Measurements from ENCODE around the gene MMP24. TPM values are rescaled to one million over a fixed set of nuclear protein-coding genes. Genes with fewer than 3 reads are reported as not detected.

MMP24 gene
- total and polyA plus RNA-seq, 2 of the 13 experiments (the other 11 are each of a cell fraction or from before 2014, with no cell fraction given) = 0.29 to 0.35 TPM

DNA sequence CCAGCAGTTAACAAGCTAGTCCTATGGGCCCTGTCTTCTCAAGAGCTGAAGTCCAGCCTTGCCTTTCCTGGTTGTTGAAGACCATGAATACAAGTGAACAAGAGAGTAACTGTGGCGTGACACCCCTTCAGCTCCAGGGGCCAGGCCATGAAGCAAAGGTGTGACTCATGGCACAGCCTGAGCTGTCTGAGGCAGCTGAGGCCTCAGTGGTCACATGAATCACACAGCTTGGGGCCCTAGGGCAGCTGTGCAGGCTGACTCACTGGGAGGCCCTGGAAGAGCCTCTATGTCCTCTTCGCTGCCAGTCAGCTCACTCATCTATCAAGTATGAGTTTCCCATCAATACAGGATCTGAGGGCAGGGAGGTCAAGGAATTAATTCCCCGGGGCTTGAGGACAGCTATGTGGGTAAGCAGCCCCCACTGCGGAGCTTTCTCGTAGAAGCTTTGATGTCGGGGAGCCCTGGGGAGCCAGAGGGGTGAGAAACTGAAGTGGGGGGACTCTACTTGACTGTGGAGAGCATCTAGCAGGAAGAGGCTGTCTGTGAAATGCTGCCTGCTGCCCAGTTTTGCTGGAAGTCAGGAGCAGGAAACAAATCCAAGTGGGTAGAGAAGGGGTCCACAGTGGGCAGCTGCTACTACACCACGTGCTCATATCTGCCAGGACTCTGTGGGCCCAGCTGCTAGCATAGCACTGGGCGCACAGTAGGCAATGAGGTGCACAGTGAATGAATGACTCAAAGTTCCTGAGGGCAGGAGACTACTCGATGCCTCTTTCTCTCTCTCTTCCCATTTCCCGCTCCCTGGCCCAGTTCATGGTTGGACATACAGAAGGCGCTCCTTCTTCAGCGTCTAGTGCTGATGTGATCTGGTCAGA lies 79.4 kb downstream of the MMP24 start (continued):
- TF ChIP-seq, protein P1, sequence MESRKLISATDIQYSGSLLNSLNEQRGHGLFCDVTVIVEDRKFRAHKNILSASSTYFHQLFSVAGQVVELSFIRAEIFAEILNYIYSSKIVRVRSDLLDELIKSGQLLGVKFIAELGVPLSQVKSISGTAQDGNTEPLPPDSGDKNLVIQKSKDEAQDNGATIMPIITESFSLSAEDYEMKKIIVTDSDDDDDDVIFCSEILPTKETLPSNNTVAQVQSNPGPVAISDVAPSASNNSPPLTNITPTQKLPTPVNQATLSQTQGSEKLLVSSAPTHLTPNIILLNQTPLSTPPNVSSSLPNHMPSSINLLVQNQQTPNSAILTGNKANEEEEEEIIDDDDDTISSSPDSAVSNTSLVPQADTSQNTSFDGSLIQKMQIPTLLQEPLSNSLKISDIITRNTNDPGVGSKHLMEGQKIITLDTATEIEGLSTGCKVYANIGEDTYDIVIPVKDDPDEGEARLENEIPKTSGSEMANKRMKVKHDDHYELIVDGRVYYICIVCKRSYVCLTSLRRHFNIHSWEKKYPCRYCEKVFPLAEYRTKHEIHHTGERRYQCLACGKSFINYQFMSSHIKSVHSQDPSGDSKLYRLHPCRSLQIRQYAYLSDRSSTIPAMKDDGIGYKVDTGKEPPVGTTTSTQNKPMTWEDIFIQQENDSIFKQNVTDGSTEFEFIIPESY (CRISPR knock-in tag; IDR thresholded peaks at IDR 0.05) = peak; percentile 91
- TF ChIP-seq, protein P2, sequence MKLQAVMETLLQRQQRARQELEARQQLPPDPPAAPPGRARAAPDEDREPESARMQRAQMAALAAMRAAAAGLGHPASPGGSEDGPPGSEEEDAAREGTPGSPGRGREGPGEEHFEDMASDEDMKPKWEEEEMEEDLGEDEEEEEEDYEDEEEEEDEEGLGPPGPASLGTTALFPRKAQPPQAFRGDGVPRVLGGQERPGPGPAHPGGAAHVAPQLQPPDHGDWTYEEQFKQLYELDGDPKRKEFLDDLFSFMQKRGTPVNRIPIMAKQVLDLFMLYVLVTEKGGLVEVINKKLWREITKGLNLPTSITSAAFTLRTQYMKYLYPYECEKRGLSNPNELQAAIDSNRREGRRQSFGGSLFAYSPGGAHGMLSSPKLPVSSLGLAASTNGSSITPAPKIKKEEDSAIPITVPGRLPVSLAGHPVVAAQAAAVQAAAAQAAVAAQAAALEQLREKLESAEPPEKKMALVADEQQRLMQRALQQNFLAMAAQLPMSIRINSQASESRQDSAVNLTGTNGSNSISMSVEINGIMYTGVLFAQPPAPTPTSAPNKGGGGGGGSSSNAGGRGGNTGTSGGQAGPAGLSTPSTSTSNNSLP (IDR thresholded peaks at IDR 0.05; ENCODE audit: low read depth, low read length) = 0 out of 2 replicates have a peak, but pooled peaks have one; percentile 72
- TF ChIP-seq SIX1 (CRISPR knock-in tag; IDR thresholded peaks at IDR 0.05; ENCODE audit: borderline replicate concordance) (no peak), ZNF337 (CRISPR knock-in tag; IDR thresholded peaks at IDR 0.05; ENCODE audit: borderline replicate concordance, low read depth) (no peak), SMYD3 (CRISPR knock-in tag; IDR thresholded peaks at IDR 0.05) (no peak), CC2D1A (CRISPR knock-in tag; IDR thresholded peaks at IDR 0.05) (no peak), FLYWCH1 (CRISPR knock-in tag; IDR thresholded peaks at IDR 0.05) (no peak), ZNF589 (CRISPR knock-in tag; conservative IDR thresholded peaks at IDR 0.05) (peak; percentile 85), ZNF570 (CRISPR knock-in tag; IDR thresholded peaks at IDR 0.05; ENCODE audit: borderline replicate concordance) (no peak), ZNF24 (IDR thresholded peaks at IDR 0.05) (0 out of 2 replicates have a peak, but pooled peaks have one; percentile 40), ZFYVE20 (CRISPR knock-in tag; IDR thresholded peaks at IDR 0.05; ENCODE audit: borderline replicate concordance, low read depth) (no peak), GFI1 (CRISPR knock-in tag; IDR thresholded peaks at IDR 0.05; ENCODE audit: borderline replicate concordance) (no peak), ZSCAN12 (CRISPR knock-in tag; IDR thresholded peaks at IDR 0.05) (no peak), ZFP36 (IDR thresholded peaks at IDR 0.05; ENCODE audit: borderline replicate concordance, low read depth, low read length, partially characterized antibody) (no peak), SIN3A (IDR thresholded peaks at IDR 0.05; ENCODE audit: borderline replicate concordance, low read depth, low read length) (no peak), ZNF737 (CRISPR knock-in tag; IDR thresholded peaks at IDR 0.05; ENCODE audit: borderline replicate concordance) (no peak), CHCHD3 (CRISPR knock-in tag; IDR thresholded peaks at IDR 0.05) (no peak)
- TF ChIP-seq, protein P3, sequence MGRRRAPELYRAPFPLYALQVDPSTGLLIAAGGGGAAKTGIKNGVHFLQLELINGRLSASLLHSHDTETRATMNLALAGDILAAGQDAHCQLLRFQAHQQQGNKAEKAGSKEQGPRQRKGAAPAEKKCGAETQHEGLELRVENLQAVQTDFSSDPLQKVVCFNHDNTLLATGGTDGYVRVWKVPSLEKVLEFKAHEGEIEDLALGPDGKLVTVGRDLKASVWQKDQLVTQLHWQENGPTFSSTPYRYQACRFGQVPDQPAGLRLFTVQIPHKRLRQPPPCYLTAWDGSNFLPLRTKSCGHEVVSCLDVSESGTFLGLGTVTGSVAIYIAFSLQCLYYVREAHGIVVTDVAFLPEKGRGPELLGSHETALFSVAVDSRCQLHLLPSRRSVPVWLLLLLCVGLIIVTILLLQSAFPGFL (CRISPR knock-in tag; IDR thresholded peaks at IDR 0.05) = no peak
- TF ChIP-seq, protein P4, sequence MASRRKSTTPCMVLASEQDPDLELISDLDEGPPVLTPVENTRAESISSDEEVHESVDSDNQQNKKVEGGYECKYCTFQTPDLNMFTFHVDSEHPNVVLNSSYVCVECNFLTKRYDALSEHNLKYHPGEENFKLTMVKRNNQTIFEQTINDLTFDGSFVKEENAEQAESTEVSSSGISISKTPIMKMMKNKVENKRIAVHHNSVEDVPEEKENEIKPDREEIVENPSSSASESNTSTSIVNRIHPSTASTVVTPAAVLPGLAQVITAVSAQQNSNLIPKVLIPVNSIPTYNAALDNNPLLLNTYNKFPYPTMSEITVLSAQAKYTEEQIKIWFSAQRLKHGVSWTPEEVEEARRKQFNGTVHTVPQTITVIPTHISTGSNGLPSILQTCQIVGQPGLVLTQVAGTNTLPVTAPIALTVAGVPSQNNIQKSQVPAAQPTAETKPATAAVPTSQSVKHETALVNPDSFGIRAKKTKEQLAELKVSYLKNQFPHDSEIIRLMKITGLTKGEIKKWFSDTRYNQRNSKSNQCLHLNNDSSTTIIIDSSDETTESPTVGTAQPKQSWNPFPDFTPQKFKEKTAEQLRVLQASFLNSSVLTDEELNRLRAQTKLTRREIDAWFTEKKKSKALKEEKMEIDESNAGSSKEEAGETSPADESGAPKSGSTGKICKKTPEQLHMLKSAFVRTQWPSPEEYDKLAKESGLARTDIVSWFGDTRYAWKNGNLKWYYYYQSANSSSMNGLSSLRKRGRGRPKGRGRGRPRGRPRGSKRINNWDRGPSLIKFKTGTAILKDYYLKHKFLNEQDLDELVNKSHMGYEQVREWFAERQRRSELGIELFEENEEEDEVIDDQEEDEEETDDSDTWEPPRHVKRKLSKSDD (CRISPR knock-in tag; IDR thresholded peaks at IDR 0.05; ENCODE audit: low read depth) = no peak; the same call in 1 of the 2 replicates
- TF ChIP-seq, protein P5, sequence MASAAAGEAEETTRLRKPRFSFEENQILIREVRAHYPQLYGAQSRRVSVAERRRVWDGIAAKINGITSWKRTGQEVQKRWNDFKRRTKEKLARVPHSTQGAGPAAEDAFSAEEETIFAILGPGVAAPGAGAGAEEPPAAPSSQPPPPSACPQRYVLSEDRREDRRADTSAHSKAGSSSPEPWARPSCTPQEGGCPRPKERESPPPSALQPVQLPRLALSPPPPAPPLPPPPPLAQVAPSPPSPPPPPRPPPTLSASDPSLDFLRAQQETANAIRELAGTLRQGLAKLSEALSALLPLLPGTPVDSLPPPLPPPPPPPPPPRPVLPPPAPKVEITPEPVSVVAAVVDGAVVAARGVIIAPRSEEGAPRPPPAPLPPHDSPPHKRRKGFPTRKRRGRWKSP (CRISPR knock-in tag; IDR thresholded peaks at IDR 0.05) = no peak

All from HepG2 (cell line).